Endothelial cell (in vitro differentiated cells): ENCODE results near the gene CHCHD10. TPM values are rescaled to one million over a fixed set of nuclear protein-coding genes. Genes with fewer than 3 reads are reported as not detected.

ENCODE experiments used
- DNase-seq: peaks from one replicate; pipeline ENCODE4 v3.0.0; 2021; ENCODE audit warnings: low spot score
- H3K27ac Mint-ChIP-seq: one replicate; pipeline ENCODE4 v1.8.0; 2021; ENCODE audit warnings: mixed read lengths, inconsistent platforms; ENCODE audit not compliant: unreplicated experiment
- H3K27me3 Mint-ChIP-seq: one replicate; pipeline ENCODE4 v1.8.0; 2021; ENCODE audit warnings: mild to moderate bottlenecking, moderate library complexity, mixed read lengths, inconsistent platforms; ENCODE audit not compliant: unreplicated experiment
- H3K36me3 Mint-ChIP-seq: one replicate; pipeline ENCODE4 v1.8.0; 2021; ENCODE audit warnings: mild to moderate bottlenecking, low read depth, mixed read lengths, inconsistent platforms; ENCODE audit not compliant: unreplicated experiment
- H3K4me1 Mint-ChIP-seq: one replicate; pipeline ENCODE4 v1.8.0; 2021; ENCODE audit warnings: mild to moderate bottlenecking, mixed read lengths, inconsistent platforms; ENCODE audit not compliant: unreplicated experiment
- H3K4me3 Mint-ChIP-seq: one replicate; pipeline ENCODE4 v1.8.0; 2021; ENCODE audit warnings: mild to moderate bottlenecking, mixed read lengths, inconsistent platforms; ENCODE audit not compliant: unreplicated experiment
- H3K9me3 Mint-ChIP-seq: one replicate; pipeline ENCODE4 v1.8.0; 2021; ENCODE audit warnings: mixed read lengths, inconsistent platforms; ENCODE audit not compliant: unreplicated experiment
- CTCF ChIP-seq: fragments of 200-600 bp; sonication (generic); IDR thresholded peaks from one replicate; pipeline ENCODE4 v1.5.0; 2021; ENCODE audit warnings: antibody characterized with exemption; ENCODE audit not compliant: unreplicated experiment
- total RNA-seq: library from RNA; stranded (reverse); fragmentation: NEBNext Ultra II Directional; extraction: Animal tissue kit (Norgen Biotek cat#: 25700); gene quantifications from one replicate; pipeline ENCODE4 v1.2.1, GENCODE V29; 2021; ENCODE audit not compliant: unreplicated experiment

Gene CHCHD10
- total RNA-seq, 1 donor from 2014 or later: 55.8 TPM

- no peaks in the 10 kb centered on the region for H3K9me3 Mint-ChIP-seq
- peaks cover 20% of the 10 kb centered on the region for H3K4me1 Mint-ChIP-seq
- H3K27ac Mint-ChIP-seq: peak overlapping the region; percentile 52
- no peak for TF ChIP-seq CTCF
- H3K36me3 Mint-ChIP-seq: no peaks in the 10 kb centered on the region
- H3K27me3 Mint-ChIP-seq: peaks cover 3% of the 10 kb centered on the region
- no peak for DNase-seq
- no peak overlapping the region for H3K4me3 Mint-ChIP-seq
These were observed 2.6 kb downstream of the CHCHD10 start for GRCh38 chr22:23764899-23765881.

DNA sequence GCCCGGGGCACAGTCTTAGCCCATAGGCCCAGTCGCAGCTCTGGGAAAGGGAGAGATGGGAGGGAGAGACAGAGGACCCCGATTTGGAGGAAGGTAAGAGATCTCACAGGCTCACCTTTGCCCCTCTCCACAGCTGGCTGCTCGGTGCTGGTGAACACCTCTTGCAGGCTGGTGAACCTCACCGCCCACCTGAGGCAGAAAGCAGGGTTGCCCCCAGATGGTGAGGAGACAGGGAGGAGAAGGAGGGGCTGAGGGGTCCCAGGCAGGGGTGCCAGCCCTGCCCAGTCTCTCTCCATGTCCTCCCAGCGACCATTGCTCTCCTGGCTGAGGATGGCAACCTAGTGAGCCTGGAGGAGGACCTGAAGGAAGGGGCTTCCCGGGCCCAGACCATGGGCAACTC lies 3.8 kb downstream of the CHCHD10 start:
- H3K9me3 Mint-ChIP-seq: no peaks in the 10 kb centered on the region
- H3K27me3 Mint-ChIP-seq: peaks cover 3% of the 10 kb centered on the region
- H3K27ac Mint-ChIP-seq: no peak overlapping the region
- H3K4me1 Mint-ChIP-seq: peaks cover 22% of the 10 kb centered on the region
- no peak for DNase-seq
- no peaks in the 10 kb centered on the region for H3K36me3 Mint-ChIP-seq
- no peak for TF ChIP-seq CTCF
- H3K4me3 Mint-ChIP-seq: no peak overlapping the region

- DNase-seq: peak; percentile 23
- Mint-ChIP-seq H3K4me3 (no peak overlapping the region), H3K4me1 (peaks cover 22% of the 10 kb centered on the region), H3K27ac (no peak overlapping the region), H3K27me3 (peaks cover 3% of the 10 kb centered on the region), H3K36me3 (no peaks in the 10 kb centered on the region), H3K9me3 (no peaks in the 10 kb centered on the region)
- no peak for TF ChIP-seq CTCF
These were observed 4.2 kb downstream of the CHCHD10 start for GRCh38 chr22:23763579-23763945.

GRCh38 chr22:23762842-23763578 lies 4.8 kb downstream of the CHCHD10 start, which contains the start of gene C22orf15:
C22orf15 (plus strand) TSS chr22:23762990; CDS start chr22:23763307, 317 bp downstream.
- TF ChIP-seq CTCF: no peak
- Mint-ChIP-seq H3K4me3 (peak within 1 kb of the TSS; percentile 59), H3K36me3 (no peaks in the 10 kb centered on the region), H3K27ac (peak within 1 kb of the TSS; percentile 89), H3K9me3 (no peaks in the 10 kb centered on the region), H3K27me3 (peaks cover 3% of the 10 kb centered on the region), H3K4me1 (peaks cover 22% of the 10 kb centered on the region)
- peak; percentile 57 for DNase-seq
